GM06990 (cell line): ENCODE measurements around the gene KAZALD1.

Experiments
- DNase-seq: peaks from one replicate; pipeline ENCODE4 v3.0.0-alpha.2; 2011; ENCODE audit not compliant: insufficient read length; ENCODE audit errors: extremely low read depth
- H3K27me3 ChIP-seq: replicated peaks from 2 replicates; pipeline ENCODE4 v1.6.0; 2011; ENCODE audit warnings: low read length; ENCODE audit not compliant: control insufficient read depth, insufficient read depth
- H3K36me3 ChIP-seq: 2 replicates; pipeline ENCODE4 v1.5.1; 2011; ENCODE audit warnings: low read length; ENCODE audit not compliant: control insufficient read depth, insufficient read depth
- H3K4me3 ChIP-seq: replicated peaks from 2 replicates; pipeline ENCODE4 v1.5.1; 2011; ENCODE audit warnings: low read depth, mild to moderate bottlenecking, control low read depth, low read length
- TF ChIP-seq, protein P1 (sequence below): IDR thresholded peaks from 2 replicates; pipeline ENCODE4 v1.5.1; 2011; ENCODE audit warnings: low read length, control low read depth, mild to moderate bottlenecking, inconsistent platforms; ENCODE audit not compliant: insufficient read depth, poor library complexity, severe bottlenecking

Gene KAZALD1

DNA sequence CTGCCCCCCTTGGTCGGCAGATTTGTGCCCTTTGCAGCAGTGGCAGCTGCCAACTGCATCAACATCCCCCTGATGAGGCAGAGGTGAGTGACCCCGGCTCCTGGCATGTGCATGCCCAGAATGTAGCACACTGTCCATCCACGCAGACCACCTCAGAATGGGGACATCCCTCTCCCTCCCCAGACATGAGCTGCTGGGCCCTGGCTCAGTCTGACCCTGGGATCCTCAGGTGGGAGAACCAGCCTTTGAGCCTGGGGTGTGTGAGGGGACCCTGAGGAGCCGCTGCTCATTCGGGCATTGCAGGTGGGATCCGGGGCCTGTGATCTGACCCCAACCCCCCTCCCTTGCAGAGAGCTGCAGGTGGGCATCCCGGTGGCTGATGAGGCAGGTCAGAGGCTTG is 25.1 kb upstream of the KAZALD1 start:
- Histone ChIP-seq H3K4me3 (no peak overlapping the region), H3K27me3 (no peaks in the 10 kb centered on the region), H3K36me3 (no peaks in the 10 kb centered on the region)
- no peak for DNase-seq
- TF ChIP-seq, protein P1, sequence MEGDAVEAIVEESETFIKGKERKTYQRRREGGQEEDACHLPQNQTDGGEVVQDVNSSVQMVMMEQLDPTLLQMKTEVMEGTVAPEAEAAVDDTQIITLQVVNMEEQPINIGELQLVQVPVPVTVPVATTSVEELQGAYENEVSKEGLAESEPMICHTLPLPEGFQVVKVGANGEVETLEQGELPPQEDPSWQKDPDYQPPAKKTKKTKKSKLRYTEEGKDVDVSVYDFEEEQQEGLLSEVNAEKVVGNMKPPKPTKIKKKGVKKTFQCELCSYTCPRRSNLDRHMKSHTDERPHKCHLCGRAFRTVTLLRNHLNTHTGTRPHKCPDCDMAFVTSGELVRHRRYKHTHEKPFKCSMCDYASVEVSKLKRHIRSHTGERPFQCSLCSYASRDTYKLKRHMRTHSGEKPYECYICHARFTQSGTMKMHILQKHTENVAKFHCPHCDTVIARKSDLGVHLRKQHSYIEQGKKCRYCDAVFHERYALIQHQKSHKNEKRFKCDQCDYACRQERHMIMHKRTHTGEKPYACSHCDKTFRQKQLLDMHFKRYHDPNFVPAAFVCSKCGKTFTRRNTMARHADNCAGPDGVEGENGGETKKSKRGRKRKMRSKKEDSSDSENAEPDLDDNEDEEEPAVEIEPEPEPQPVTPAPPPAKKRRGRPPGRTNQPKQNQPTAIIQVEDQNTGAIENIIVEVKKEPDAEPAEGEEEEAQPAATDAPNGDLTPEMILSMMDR, result no peak

DNA sequence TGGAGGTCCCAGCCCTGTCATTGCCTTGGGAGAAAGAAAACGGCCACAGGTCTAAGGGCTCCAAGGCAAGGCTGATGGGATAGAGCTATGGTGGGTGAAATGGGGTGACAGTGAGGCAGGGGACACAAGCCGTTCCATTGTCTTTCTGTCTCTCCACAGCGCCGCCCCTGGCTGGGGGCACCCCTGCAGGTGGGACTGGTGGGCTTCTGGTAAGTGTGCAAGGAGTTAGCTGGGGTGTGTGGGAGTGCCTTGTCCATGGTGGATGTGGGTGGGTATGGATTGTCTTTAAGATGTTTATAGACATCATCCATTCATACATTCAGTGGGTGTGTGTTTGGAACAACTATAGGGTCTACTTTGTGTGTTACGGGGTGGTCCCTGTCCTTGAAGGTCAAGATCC is 23.3 kb upstream of the KAZALD1 start:
- DNase-seq, result no peak
- TF ChIP-seq, protein P1, result no peak

DNA sequence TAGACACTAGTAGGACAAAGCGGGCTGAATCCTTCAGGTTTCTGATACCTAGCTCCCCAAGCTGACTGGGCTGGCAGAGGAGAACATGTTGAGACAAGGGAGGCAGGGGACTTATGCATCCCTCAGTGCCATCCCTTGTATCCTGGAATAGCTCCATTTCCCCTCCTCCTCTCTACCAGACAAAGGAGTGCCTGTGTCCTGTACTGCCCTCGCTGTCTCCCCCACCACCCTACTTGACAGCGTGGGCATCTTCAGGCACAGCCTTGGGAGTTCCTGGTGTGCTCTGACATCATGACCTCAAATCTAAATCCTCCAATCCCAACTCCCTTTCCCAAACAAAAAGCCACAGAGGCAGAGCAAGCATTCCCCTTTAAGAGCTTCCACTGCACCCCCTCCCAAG is 21.7 kb upstream of the KAZALD1 start:
- no peaks in the 10 kb centered on the region for H3K36me3 ChIP-seq
- no peak for DNase-seq
- TF ChIP-seq, protein P1, result no peak
- H3K27me3 ChIP-seq, result no peaks in the 10 kb centered on the region
- H3K4me3 ChIP-seq, result no peak overlapping the region

More for the DNA sequence above, 23.3 kb upstream of the KAZALD1 start:
- H3K36me3 ChIP-seq, result no peaks in the 10 kb centered on the region
- no peak overlapping the region for H3K4me3 ChIP-seq
- no peaks in the 10 kb centered on the region for H3K27me3 ChIP-seq

DNA sequence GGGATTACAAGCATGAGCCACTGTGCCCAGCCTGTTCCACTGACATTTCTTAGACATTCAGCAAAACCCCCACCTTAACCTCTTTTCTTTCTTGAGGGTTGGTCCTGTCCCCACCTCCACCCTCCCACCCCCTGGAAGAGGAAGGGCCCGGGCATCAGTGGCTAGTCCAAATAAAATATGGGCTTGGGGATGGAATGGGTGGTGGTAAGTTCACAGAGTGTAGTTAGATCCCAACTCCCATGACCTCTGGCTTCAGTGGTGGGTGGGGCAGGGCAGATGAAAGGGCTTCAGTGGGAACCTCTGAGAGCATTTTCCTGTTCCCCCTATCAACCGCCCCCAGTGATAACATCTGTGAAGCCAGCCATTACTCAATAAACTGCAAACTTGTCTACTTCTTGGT is 20.9 kb upstream of the KAZALD1 start:
- TF ChIP-seq, protein P1, result no peak

DNA sequence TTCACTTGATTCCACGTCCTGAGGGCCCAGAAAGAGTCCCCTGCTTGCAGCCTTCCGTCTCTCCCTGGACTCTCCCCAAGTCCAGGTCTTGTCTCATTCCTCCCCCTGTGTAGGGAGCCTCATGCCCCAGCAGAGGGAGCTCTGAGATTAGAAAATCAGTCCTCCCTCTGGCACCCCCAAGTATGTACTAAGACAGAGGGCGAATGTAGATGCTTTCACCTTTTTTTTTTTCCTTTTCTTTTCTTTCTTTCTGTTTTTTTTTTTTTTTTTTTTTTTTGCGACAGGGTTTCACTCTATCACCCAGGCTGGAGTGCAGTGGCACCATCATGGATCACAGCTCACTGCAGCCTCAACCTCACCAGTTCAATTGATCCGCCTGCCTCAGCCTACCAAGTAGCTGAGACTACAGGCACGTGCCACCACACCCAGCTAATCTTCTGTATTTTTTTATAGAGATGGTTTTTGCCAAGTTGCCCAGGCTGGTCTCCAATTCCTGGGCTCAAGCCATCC is 20.5 kb upstream of the KAZALD1 start:
- H3K36me3 ChIP-seq, result no peaks in the 10 kb centered on the region
- no peak overlapping the region for H3K4me3 ChIP-seq
- TF ChIP-seq, protein P1, result peak; percentile 84
- no peak for DNase-seq
- no peaks in the 10 kb centered on the region for H3K27me3 ChIP-seq

More for the DNA sequence above, 20.9 kb upstream of the KAZALD1 start:
- no peaks in the 10 kb centered on the region for H3K27me3 ChIP-seq
- DNase-seq, result no peak
- H3K4me3 ChIP-seq, result no peak overlapping the region
- no peaks in the 10 kb centered on the region for H3K36me3 ChIP-seq

DNA sequence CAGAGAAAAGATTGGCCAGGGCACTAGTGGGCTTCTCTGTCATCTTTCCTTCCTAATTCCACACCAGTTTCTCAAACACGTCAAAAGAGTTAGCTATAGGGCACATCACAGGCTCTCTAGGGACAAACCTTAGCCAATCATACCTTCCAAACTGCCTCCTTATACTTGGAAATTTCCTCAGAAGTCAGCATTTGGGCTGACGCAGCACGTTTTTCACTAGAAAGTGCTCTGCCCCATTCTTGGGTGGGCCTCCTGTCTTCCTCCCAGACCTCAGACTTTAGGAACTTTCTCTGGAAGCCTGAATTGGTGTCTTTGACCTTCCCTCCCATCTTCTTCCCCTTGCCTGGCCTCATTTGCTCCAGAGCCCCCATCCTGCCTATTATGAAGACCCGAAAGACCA is 19.7 kb upstream of the KAZALD1 start:
- no peak for DNase-seq
- TF ChIP-seq, protein P1, result no peak
- no peaks in the 10 kb centered on the region for H3K27me3 ChIP-seq
- H3K4me3 ChIP-seq, result no peak overlapping the region
- no peaks in the 10 kb centered on the region for H3K36me3 ChIP-seq
